Measurements from ENCODE around the gene ISG15. TPM values are rescaled to one million over a fixed set of nuclear protein-coding genes. Genes with fewer than 3 reads are reported as not detected.
A peak's percentile ranks its signal among the peaks of the same experiment; 100 is the strongest.

ISG15 gene
- total and polyA plus RNA-seq, 7 donors, result 2.9 to 22.1 (median 12.4) TPM

GRCh38 chr1:1059494-1060280, 46.4 kb downstream of the ISG15 start:
- TF ChIP-seq CTCF (IDR thresholded peaks at IDR 0.05), result no peak
- H3K36me3 ChIP-seq (ENCODE audit: insufficient read depth in 1 of 2, low read depth in 1 of 2), result no peaks in the 10 kb centered on the region
- no peaks in the 10 kb centered on the region for H3K9me3 ChIP-seq
- WGBS, 3 donors, result 3 to 7% (median 4%) methylated on average over 25 to 69 of the region's 69 CpGs
- ATAC-seq (peak; percentile 90 to 97 (median 94)), DNase-seq (peak; percentile 89 to 94)
- peak overlapping the region; percentile 72 for H3K4me3 ChIP-seq
- no peak overlapping the region for H3K27ac ChIP-seq
- intact Hi-C loops (cut with DNase I), result loop anchor here in 1 of 2 donors (2.0 kb wide), 1 partner anchor 155 kb away; no protein-coding TSS in a partner anchor
- no peaks in the 10 kb centered on the region for H3K4me1 ChIP-seq
- peaks cover 0 to 74% (median 34%) of the 10 kb centered on the region in 3 donors for H3K27me3 ChIP-seq (ENCODE audit: insufficient read depth in 3 of 3, low read length in 2 of 3)

DNA sequence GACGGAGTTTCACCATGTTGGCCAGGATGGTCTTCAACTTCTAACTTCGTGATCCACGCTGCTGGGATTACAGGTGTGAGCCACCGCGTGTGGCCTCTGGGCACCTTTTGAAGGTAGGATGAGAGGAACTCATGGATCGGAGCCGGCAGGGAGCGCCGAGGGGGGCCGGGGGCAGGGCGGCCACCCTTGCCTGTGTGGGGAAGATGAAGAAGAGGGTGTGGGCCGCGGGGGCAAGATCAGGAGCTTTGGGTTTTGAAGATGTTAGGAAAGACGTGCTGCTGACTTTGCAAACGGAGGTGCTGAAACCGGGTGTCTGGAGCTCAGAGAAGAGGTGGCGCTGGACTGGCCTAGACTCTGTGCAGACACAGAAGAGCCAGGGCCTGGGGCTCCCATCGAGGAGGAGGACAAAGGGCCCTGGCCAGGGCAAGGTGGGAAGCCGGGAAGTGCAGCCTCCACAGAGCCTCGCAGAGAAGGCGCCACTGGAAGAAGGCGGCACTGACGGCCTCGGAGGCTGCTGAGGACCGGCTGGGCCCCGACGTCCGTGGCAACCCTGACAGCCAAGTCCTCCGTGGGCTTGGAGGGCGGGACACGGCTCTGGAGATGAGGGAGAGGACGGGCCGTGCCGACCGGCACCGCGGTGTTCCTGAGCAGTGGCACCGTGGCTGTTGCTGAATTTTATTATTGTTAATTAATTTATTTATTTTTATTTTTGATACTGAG, 47.1 kb downstream of the ISG15 start:
- no peak overlapping the region for H3K27ac ChIP-seq
- peak overlapping the region; percentile 72 for H3K4me3 ChIP-seq
- 45 to 52% (median 50%) methylated on average over 38 of the region's 38 CpGs for WGBS, 3 donors
- TF ChIP-seq CTCF (IDR thresholded peaks at IDR 0.05), result no peak
- no peaks in the 10 kb centered on the region for H3K9me3 ChIP-seq
- no peaks in the 10 kb centered on the region for H3K4me1 ChIP-seq
- ATAC-seq (no peak), DNase-seq (no peak)
- peaks cover 0 to 76% (median 37%) of the 10 kb centered on the region in 3 donors for H3K27me3 ChIP-seq (ENCODE audit: insufficient read depth in 3 of 3, low read length in 2 of 3)
- H3K36me3 ChIP-seq (ENCODE audit: insufficient read depth in 1 of 2, low read depth in 1 of 2), result no peaks in the 10 kb centered on the region
- intact Hi-C loops (cut with DNase I), result loop anchor here in 1 of 2 donors (2.0 kb wide), 1 partner anchor 156 kb away; no protein-coding TSS in a partner anchor

DNA sequence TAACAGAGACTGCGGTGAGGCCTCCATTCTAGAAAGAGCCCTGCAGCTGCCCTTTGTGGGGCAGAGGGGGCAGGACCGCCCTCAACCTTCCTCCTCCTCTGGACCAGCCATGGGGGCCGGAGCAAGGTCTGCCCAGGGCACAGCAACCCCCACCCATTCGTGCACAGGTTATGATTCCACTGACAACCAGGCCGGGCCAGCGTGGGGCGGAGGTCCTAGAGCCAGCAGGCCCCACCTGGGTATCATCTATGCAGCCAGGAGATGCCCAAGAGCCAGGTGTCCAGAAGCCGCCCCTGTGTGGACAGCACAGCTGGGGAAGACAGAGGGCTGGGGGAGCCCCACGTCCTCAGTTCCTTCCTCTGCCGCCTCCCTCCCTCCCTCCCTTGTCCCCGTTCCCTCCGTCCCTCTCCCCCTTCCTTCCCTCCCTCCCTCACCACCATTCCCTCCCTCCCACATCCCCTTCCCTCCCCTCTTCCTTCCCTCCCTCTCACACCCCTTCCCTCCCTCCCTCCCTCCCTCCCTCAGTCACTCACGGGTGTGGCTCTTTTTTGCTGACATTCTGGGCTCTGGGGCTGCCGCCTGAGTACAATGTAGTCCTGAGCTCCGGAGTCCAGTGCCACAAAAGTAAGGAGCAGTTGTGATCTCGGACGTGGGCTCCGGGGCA, 48.5 kb downstream of the ISG15 start:
- Histone ChIP-seq H3K9me3 (no peaks in the 10 kb centered on the region), H3K36me3 (ENCODE audit: insufficient read depth in 1 of 2, low read depth in 1 of 2) (no peaks in the 10 kb centered on the region), H3K4me1 (no peaks in the 10 kb centered on the region), H3K4me3 (no peak overlapping the region), H3K27me3 (ENCODE audit: insufficient read depth in 3 of 3, low read length in 2 of 3) (peaks cover 0 to 88% (median 39%) of the 10 kb centered on the region in 3 donors), H3K27ac (no peak overlapping the region)
- intact Hi-C loops (cut with DNase I), result loop anchor here (2.0 kb wide), 3 partner anchors 29 to 157 kb away; no protein-coding TSS in a partner anchor
- WGBS, 3 donors, result 45 to 53% (median 48%) methylated on average over 14 to 16 of the region's 18 CpGs
- no peak for ATAC-seq
- DNase-seq, result no peak
- no peak for TF ChIP-seq CTCF (IDR thresholded peaks at IDR 0.05)

- Histone ChIP-seq H3K4me3 (no peak overlapping the region), H3K27me3 (ENCODE audit: insufficient read depth in 3 of 3, low read length in 2 of 3) (peaks cover 0 to 88% (median 38%) of the 10 kb centered on the region in 3 donors), H3K27ac (no peak overlapping the region), H3K36me3 (ENCODE audit: insufficient read depth in 1 of 2, low read depth in 1 of 2) (no peaks in the 10 kb centered on the region), H3K4me1 (no peaks in the 10 kb centered on the region), H3K9me3 (no peaks in the 10 kb centered on the region)
- 28 to 33% (median 32%) methylated on average over 24 to 29 of the region's 29 CpGs for WGBS, 3 donors
- TF ChIP-seq CTCF (IDR thresholded peaks at IDR 0.05), result no peak
- DNase-seq (no peak), ATAC-seq (no peak)
- intact Hi-C loops (cut with DNase I), result loop anchor here (1.0 to 2.0 kb wide), 3 partner anchors 30 to 78 kb away; no protein-coding TSS in a partner anchor
Measured at GRCh38 chr1:1062348-1063163, 49.3 kb downstream of the ISG15 start.
